Stimulated activated CD4-positive, alpha-beta T cell treated with anti-CD3 and anti-CD28 coated beads, Interleukin-2, amount 100 ng/mL, for 48 hours (primary cell): ENCODE measurements around the gene FNDC3B.
"Not testable (repeated sequence)": the region's sequence is repeated elsewhere in the genome, so short reads cannot be mapped to it uniquely, and the experiment has no call there.

Experiments used
- DNase-seq, 2 donors: peaks; one replicate each; pipeline ENCODE4 v3.0.0-alpha.2; 2020

The FNDC3B gene

GRCh38 chr3:172222478-172223071 lies 183.2 kb downstream of the FNDC3B start:
- no peak for DNase-seq

GRCh38 chr3:172223870-172224269 lies 184.5 kb downstream of the FNDC3B start:
- no peak for DNase-seq

DNA sequence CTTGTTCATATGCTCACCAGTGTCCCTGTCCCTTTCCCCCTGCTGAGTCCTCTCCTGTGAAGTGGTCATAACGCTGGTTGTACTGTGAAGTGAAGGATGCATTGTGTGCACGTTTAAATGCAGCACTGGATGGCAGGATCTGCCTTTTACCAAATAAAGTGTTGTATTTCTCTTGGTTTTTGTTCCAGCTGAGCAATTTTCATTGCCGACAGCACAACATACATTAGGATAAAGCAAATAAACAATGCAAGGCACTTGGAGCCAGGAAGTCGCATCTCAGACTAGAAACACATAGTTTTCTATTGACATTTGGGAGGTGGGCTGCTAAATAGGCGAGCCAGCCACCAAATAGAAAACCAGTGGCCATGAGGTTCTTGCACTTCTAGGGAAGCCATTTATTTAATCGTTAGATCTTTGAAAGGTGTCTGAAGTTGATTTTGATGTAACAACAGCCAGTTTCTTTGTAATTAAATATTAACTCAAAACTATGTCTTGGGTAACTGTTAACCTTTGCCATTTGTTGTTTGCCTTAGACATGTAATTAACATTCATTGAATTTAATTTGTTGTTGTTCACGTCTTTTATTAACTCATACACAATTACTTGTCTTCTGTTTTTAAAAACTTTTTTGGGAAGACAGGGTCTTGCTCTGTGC lies 185.3 kb downstream of the FNDC3B start:
- DNase-seq: no peak

- DNase-seq: no peak
Observed at GRCh38 chr3:172225215-172225707, 185.9 kb downstream of the FNDC3B start.

GRCh38 chr3:172226831-172227230 lies 187.5 kb downstream of the FNDC3B start:
- DNase-seq: no peak

DNA sequence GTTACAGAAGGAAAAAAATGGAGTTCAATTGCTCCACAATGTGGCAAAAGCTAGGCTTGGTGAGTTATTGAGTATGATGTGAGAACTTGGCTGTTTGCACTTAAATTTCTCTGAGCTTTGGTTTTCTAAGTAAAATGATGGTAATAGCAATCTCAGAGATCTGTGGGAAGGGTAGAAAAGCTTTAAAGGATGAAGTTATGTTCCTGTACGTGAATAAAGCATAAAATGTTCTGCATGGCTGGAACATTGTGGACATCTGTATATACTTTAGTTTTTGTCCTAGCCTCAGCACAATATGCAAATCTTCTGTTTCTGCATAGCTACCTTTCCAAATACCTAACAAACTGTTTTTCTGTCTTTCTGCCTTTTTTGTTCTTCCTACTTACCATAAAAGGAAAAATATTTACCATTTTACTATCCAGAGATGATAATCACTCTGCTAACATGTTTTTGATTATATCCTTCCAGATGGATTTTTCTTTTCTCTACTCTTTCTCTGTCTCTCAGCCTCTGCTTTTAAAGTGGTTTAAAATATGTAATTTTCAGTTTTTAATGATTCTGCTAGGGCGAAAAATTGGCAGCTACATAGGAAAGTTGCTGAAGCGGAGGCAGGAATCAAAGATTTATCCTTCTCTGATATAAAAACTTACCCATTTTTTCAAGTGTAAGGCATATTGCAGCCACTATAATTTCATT lies 188.1 kb downstream of the FNDC3B start:
- no peak for DNase-seq

GRCh38 chr3:172228036-172228415 lies 188.6 kb downstream of the FNDC3B start:
- DNase-seq: no peak

- DNase-seq: no peak
Observed at GRCh38 chr3:172229462-172229861, 190.1 kb downstream of the FNDC3B start.

GRCh38 chr3:172231318-172231901 lies 192.0 kb downstream of the FNDC3B start:
- DNase-seq: no peak

GRCh38 chr3:172232579-172233212 lies 193.3 kb downstream of the FNDC3B start:
- DNase-seq: no peak

DNA sequence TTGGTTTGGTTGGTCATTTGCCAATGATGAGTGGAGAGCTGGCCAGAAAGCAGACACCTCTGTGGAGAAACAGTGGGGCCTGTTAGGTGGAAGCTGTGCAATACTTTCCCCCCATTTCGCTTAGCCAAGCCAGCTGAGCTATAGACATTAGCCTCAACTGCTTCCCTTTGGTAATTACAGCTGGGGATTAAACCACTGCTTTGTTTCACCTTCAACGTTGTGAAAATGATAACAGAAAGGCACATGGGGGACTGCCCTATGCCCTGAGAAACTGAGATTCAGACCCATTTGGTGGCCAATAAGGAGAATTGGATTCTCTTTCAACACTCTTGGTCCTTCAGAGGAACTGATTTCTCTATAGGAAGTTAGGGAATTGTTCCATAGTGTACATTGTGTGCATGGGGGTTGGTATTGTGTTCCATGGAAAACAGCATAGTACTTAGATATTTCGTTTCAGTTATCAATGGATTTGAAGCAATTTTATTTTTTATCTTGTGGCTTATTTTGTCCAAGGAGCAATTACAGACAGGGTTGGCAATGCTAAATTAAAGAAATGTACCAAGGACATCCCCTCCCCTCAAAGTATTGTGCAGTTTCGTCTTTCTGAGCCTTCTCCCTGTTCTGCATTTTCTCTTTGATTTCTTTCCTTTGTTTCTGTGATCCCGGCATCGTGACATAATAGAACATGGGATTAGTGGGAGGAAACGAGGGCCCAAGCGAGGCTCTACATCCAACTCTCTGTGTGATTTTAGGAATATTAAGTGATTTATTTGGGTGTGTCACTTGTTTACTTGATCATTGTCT lies 194.3 kb downstream of the FNDC3B start:
- DNase-seq: no peak

- DNase-seq: no peak
Observed at GRCh38 chr3:172235698-172236097, 196.3 kb downstream of the FNDC3B start.

DNA sequence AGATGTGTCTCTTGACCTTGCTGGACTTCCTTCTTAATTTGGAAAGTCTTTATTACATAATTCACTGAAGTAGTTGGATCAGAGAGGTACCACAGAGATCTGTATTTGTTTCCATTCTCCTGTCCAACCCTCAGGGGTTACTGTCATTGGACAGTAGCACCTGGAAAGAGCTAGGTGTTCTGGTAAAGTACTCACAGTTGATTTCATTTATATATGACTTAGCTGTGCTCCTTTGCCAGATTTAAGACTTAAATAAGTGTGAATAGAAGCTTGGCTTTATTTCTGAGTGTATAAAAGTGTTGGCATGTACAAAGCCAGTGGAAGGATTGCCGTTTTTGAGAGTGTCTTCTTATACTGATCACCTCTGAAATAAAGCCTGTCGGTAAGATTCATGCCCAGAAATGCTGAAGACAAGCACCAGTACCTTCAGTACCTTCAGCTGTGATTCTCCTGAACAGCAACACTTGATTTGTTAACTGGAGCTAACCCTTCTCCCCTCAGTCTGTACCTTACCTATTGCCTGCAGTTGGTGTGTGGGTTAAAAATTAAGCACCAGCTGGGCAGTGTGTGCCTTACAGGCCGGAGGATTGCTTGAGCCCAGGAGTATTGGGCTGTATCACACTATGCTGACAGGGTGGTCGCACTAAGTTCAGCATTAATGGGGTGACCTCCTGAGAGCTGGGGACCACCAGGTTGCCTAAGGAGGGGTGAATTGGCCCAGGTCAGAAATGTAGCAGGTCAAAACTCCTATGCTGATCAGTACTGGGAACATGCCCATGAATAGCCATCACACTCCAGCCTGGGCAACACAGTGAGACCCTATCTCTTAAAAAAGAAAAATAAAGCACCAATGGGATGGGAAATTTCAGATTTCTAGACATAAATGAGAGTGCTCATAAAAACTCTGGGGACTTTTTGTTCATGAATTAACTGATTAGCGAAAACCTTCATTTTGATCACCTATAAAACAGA lies 197.7 kb downstream of the FNDC3B start:
- DNase-seq: no peak

GRCh38 chr3:172238188-172238587 lies 198.8 kb downstream of the FNDC3B start:
- DNase-seq: no peak

GRCh38 chr3:172239218-172239790 lies 199.9 kb downstream of the FNDC3B start:
- DNase-seq: no peak

DNA sequence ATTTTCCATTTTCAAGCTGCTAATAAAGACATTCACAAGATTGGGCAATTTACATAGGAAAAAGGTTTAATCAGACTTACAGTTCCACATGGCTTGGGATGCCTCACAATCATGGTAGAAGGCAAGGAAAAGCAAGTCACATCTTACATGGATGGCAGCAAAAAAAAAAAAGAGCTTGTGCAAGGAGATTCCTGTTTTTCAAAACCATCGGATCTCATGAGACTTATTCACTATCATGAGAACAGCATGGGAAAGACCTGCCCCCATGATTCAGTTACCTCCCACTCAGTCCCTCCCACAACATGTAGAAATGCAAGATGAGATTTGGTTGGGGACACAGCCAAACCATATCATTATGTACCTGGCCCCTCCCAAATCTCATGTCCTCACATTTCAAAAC lies 202.0 kb downstream of the FNDC3B start:
- DNase-seq: no peak

GRCh38 chr3:172242471-172242870 lies 203.1 kb downstream of the FNDC3B start:
- DNase-seq: not testable (repeated sequence)

DNA sequence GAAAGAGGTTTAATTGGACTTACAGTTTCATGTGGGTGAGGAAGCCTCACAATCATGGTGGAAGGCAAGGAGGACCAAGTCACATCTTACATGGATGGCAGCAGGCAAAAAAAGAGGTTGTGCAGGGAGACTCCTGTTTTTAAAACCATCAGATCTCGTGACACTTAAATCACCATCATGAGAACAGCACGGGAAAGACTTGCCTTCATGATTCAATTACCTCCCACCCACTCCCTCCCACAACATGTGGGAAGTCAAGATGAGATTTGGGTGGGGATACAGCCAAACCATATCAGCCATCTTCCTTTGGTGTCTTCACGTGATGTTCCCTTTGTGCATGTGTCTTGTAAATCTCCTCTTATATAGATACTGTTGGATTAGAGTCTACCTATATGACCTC lies 204.0 kb downstream of the FNDC3B start:
- not testable (repeated sequence) for DNase-seq

- no peak for DNase-seq
Observed at GRCh38 chr3:172244011-172244410, 204.6 kb downstream of the FNDC3B start.

GRCh38 chr3:172245241-172245640 lies 205.9 kb downstream of the FNDC3B start:
- DNase-seq: no peak
